ENCODE data around the gene TEAD1. TPM values are rescaled to one million over a fixed set of nuclear protein-coding genes. Genes with fewer than 3 reads are reported as not detected.

TEAD1 gene
- total and polyA plus RNA-seq, 3 experiments from 2014 or later, result 0.59 to 0.89 TPM; not detected in 1

DNA sequence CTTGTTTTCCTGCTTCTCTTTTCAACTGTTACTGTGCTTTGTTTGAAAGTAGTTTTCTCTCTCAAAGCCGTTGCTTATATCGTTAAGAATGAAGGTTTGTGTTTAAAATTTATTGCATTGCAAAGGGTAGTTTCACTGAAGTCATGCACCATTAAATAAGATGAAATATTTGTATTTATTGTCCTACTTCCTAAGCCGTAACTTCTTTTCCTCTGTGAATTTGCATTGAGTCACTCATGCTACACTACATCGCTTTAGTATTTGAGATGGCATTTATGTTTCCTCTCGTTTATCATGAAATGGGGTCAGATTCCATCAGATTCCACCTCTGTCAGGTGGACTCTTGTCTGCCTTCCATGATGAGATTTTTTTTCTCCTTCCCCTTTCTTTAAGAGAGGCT lies 269.1 kb downstream of the TEAD1 start:
- H3K4me3 ChIP-seq (ENCODE audit: low read length), result no peak overlapping the region
- H3K4me1 ChIP-seq (ENCODE audit: insufficient read depth, low read length), result no peaks in the 10 kb centered on the region
- POLR2A ChIA-PET, result no interaction called here
- H3K27ac ChIP-seq (ENCODE audit: low read depth, low read length), result no peak overlapping the region
- CTCF ChIA-PET, result no interaction called here
- no peak for DNase-seq
- Mint-ChIP-seq H3K27me3 (peaks cover 8 to 39% of the 10 kb centered on the region in 2 donors), H3K9me3 (peaks cover 0 to 5% (median 0%) of the 10 kb centered on the region in 5 donors), H3K4me3 (no peak overlapping the region), H3K4me1 (no peaks in the 10 kb centered on the region), H3K27ac (no peak overlapping the region), H3K36me3 (no peaks in the 10 kb centered on the region)
- no peaks in the 10 kb centered on the region for H3K36me3 ChIP-seq (ENCODE audit: insufficient read depth, low read length)
- no peaks in the 10 kb centered on the region for H3K27me3 ChIP-seq (ENCODE audit: insufficient read depth, low read length, poor library complexity, severe bottlenecking)
- no peaks in the 10 kb centered on the region for H3K9me3 ChIP-seq (ENCODE audit: low read length)

DNA sequence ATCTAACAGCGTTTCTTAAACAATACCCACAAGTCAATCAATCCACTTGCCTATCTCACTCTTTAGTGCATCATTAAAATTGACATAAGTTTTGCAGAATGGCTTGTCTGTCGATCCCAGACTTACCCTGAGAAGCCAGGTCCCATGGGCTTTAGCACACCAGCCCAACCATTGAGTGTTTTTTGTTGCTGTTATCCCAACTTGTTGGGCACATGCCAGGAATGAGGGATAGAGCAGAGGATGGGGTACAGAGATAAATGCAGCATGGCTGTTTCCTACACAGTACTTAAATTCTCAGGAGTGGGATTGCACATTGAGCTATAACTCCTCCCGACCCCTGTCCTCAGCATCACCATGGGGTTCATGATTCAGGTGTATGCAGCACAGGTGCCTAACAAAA lies 270.7 kb downstream of the TEAD1 start:
- Histone ChIP-seq H3K27me3 (ENCODE audit: insufficient read depth, low read length, poor library complexity, severe bottlenecking) (no peaks in the 10 kb centered on the region), H3K36me3 (ENCODE audit: insufficient read depth, low read length) (no peaks in the 10 kb centered on the region), H3K27ac (ENCODE audit: low read depth, low read length) (no peak overlapping the region), H3K4me3 (ENCODE audit: low read length) (no peak overlapping the region), H3K9me3 (ENCODE audit: low read length) (no peaks in the 10 kb centered on the region), H3K4me1 (ENCODE audit: insufficient read depth, low read length) (no peaks in the 10 kb centered on the region)
- Mint-ChIP-seq H3K4me3 (no peak overlapping the region), H3K27ac (no peak overlapping the region), H3K9me3 (peaks cover 0 to 5% (median 0%) of the 10 kb centered on the region in 5 donors), H3K36me3 (no peaks in the 10 kb centered on the region), H3K27me3 (peaks cover 12 to 47% of the 10 kb centered on the region in 2 donors), H3K4me1 (no peaks in the 10 kb centered on the region)
- CTCF ChIA-PET, result no interaction called here
- POLR2A ChIA-PET, result no interaction called here
- DNase-seq, result no peak

DNA sequence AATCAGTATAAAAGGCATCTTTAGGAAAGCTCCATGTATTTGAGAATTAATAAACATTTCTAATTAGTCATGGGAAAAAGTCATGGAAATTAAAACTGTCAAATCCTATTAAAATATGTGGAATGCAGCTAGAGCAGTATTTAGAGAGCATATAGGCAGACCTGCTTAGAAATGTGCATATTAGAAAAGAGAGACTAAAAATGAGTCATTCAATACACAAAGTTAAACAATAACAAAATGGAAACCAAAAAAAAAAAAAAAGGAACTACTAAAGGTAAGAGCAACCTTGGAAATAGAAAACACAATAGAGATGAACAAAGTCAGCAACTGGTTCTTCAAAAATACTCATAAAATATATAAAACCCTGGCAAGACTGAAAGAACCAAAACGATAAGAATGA lies 275.2 kb downstream of the TEAD1 start:
- Mint-ChIP-seq H3K27ac (no peak overlapping the region), H3K4me3 (no peak overlapping the region), H3K27me3 (peaks cover 19 to 48% of the 10 kb centered on the region in 2 donors), H3K4me1 (no peaks in the 10 kb centered on the region), H3K9me3 (peaks cover 5 to 15% (median 10%) of the 10 kb centered on the region in 5 donors), H3K36me3 (peaks cover 0 to 9% (median 0%) of the 10 kb centered on the region in 3 donors)
- Histone ChIP-seq H3K36me3 (ENCODE audit: insufficient read depth, low read length) (no peaks in the 10 kb centered on the region), H3K9me3 (ENCODE audit: low read length) (no peaks in the 10 kb centered on the region), H3K4me1 (ENCODE audit: insufficient read depth, low read length) (no peaks in the 10 kb centered on the region), H3K27me3 (ENCODE audit: insufficient read depth, low read length, poor library complexity, severe bottlenecking) (no peaks in the 10 kb centered on the region), H3K4me3 (ENCODE audit: low read length) (no peak overlapping the region), H3K27ac (ENCODE audit: low read depth, low read length) (no peak overlapping the region)
- POLR2A ChIA-PET, result no interaction called here
- no peak for DNase-seq
- CTCF ChIA-PET, result no interaction called here

DNA sequence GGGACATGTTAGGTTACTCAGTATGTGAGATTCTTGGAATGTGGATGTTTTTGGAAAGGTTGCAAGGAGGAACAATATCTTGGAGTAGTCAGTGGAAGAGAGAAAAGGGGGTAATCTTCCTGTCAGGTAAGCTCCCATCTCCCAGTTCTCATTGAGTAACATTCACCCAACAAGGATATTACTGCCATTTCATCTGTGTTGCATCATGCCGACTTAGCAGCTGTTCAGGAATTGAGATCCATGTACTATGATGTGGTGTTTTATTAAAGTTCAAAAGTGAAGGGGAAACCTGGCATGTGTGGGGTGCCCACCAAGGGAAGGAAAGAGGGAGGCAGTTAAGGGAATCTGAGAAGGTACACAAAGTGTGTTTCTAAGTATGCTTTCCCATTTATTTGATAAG lies 276.4 kb downstream of the TEAD1 start:
- Mint-ChIP-seq H3K4me1 (no peaks in the 10 kb centered on the region), H3K27ac (no peak overlapping the region), H3K4me3 (no peak overlapping the region), H3K27me3 (peaks cover 19 to 37% of the 10 kb centered on the region in 2 donors), H3K9me3 (peaks cover 5 to 15% (median 12%) of the 10 kb centered on the region in 5 donors), H3K36me3 (peaks cover 0 to 9% (median 0%) of the 10 kb centered on the region in 3 donors)
- Histone ChIP-seq H3K4me3 (ENCODE audit: low read length) (no peak overlapping the region), H3K4me1 (ENCODE audit: insufficient read depth, low read length) (no peaks in the 10 kb centered on the region), H3K27ac (ENCODE audit: low read depth, low read length) (no peak overlapping the region), H3K36me3 (ENCODE audit: insufficient read depth, low read length) (no peaks in the 10 kb centered on the region), H3K27me3 (ENCODE audit: insufficient read depth, low read length, poor library complexity, severe bottlenecking) (no peaks in the 10 kb centered on the region), H3K9me3 (ENCODE audit: low read length) (no peaks in the 10 kb centered on the region)
- DNase-seq, result no peak
- ChIA-PET CTCF (interaction anchor here (0.8 kb wide), 1 partner anchor 13 kb away, joined by 3 read pairs; no protein-coding TSS in a partner anchor), POLR2A (no interaction called here)

DNA sequence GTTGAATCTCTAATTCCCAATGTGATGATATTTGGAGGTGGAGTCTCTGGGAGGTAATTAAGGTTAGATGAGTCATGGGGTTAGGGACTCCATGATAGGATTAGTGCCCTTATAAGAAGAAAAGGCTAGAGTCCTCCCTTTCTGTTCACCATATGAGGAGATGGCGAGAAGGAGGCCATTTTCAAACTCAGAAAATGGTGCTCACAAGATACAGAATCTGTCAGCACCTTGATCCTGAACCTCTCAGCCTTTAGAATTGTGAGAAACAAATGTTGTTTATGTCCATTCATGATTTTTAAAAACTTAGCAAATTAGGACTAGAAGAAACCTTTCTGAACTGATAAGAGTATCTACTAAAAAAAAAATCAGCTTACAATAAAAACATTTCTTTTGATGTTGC lies 277.2 kb downstream of the TEAD1 start:
- ChIA-PET POLR2A (no interaction called here), CTCF (no interaction called here)
- peaks cover 18 to 35% of the 10 kb centered on the region in 2 donors for H3K27me3 Mint-ChIP-seq
- no peak for DNase-seq
- peaks cover 5 to 15% (median 12%) of the 10 kb centered on the region in 5 donors for H3K9me3 Mint-ChIP-seq
- Histone ChIP-seq H3K27me3 (ENCODE audit: insufficient read depth, low read length, poor library complexity, severe bottlenecking) (no peaks in the 10 kb centered on the region), H3K9me3 (ENCODE audit: low read length) (no peaks in the 10 kb centered on the region), H3K36me3 (ENCODE audit: insufficient read depth, low read length) (no peaks in the 10 kb centered on the region), H3K4me3 (ENCODE audit: low read length) (no peak overlapping the region), H3K27ac (ENCODE audit: low read depth, low read length) (no peak overlapping the region), H3K4me1 (ENCODE audit: insufficient read depth, low read length) (no peaks in the 10 kb centered on the region)
- no peak overlapping the region for H3K4me3 Mint-ChIP-seq
- H3K27ac Mint-ChIP-seq, result no peak overlapping the region
- H3K36me3 Mint-ChIP-seq, result peaks cover 0 to 9% (median 0%) of the 10 kb centered on the region in 3 donors
- H3K4me1 Mint-ChIP-seq, result no peaks in the 10 kb centered on the region

DNA sequence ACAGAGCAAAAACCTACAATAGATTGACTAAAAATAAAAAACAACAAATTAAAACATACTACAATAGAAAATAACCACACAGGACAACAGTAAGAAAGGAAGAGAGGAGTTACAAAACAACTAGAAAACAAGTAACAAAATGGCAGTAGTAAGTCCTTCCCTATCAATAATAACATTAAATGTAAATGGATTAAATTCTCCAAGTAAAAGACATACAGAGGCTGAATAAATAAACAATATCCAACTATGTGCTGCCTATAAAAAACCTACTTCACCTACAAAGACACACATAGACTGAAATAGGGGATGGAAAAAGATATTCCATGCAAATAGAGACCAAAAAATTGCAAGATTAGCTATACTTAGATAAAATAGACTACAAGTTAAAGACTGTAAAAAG lies 277.9 kb downstream of the TEAD1 start:
- H3K27me3 ChIP-seq (ENCODE audit: insufficient read depth, low read length, poor library complexity, severe bottlenecking), result no peaks in the 10 kb centered on the region
- no peak overlapping the region for H3K27ac ChIP-seq (ENCODE audit: low read depth, low read length)
- Mint-ChIP-seq H3K4me3 (no peak overlapping the region), H3K4me1 (no peaks in the 10 kb centered on the region), H3K36me3 (peaks cover 0 to 9% (median 0%) of the 10 kb centered on the region in 3 donors), H3K9me3 (peaks cover 5 to 15% (median 10%) of the 10 kb centered on the region in 5 donors), H3K27ac (no peak overlapping the region), H3K27me3 (peaks cover 16 to 28% of the 10 kb centered on the region in 2 donors)
- H3K36me3 ChIP-seq (ENCODE audit: insufficient read depth, low read length), result no peaks in the 10 kb centered on the region
- POLR2A ChIA-PET, result no interaction called here
- CTCF ChIA-PET, result no interaction called here
- H3K4me1 ChIP-seq (ENCODE audit: insufficient read depth, low read length), result no peaks in the 10 kb centered on the region
- H3K4me3 ChIP-seq (ENCODE audit: low read length), result no peak overlapping the region
- DNase-seq, result no peak
- no peaks in the 10 kb centered on the region for H3K9me3 ChIP-seq (ENCODE audit: low read length)

DNA sequence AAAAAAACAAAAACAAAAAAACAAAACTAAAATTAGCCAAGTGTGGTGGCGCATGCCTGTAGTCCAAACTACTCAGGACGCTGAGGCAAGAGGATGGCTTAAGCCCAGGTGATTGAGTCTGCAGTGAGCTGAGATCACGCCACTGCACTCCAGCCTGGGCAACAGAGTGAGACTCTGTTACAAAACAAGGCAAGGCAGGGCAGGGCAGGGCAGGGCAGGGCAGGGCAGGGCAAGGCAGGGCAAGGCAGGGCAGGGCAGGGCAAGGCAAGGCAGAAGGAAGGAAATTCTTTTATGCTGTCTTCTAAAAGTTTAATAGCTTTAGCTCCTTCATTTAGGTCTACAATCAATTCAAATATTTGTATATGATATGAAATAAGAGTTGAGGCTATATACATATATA lies 284.8 kb downstream of the TEAD1 start:
- H3K4me1 ChIP-seq (ENCODE audit: insufficient read depth, low read length), result no peaks in the 10 kb centered on the region
- DNase-seq, result no peak
- Mint-ChIP-seq H3K27me3 (peaks cover 6 to 25% of the 10 kb centered on the region in 2 donors), H3K27ac (no peak overlapping the region), H3K4me3 (no peak overlapping the region), H3K9me3 (peaks cover 0 to 2% (median 0%) of the 10 kb centered on the region in 5 donors), H3K36me3 (no peaks in the 10 kb centered on the region), H3K4me1 (no peaks in the 10 kb centered on the region)
- no peaks in the 10 kb centered on the region for H3K27me3 ChIP-seq (ENCODE audit: insufficient read depth, low read length, poor library complexity, severe bottlenecking)
- H3K4me3 ChIP-seq (ENCODE audit: low read length), result no peak overlapping the region
- ChIA-PET CTCF (no interaction called here), POLR2A (interaction anchor here (0.6 kb wide), 1 partner anchor 481 kb away, joined by 3 read pairs; no protein-coding TSS in a partner anchor)
- no peaks in the 10 kb centered on the region for H3K9me3 ChIP-seq (ENCODE audit: low read length)
- H3K36me3 ChIP-seq (ENCODE audit: insufficient read depth, low read length), result no peaks in the 10 kb centered on the region
- no peak overlapping the region for H3K27ac ChIP-seq (ENCODE audit: low read depth, low read length)

DNA sequence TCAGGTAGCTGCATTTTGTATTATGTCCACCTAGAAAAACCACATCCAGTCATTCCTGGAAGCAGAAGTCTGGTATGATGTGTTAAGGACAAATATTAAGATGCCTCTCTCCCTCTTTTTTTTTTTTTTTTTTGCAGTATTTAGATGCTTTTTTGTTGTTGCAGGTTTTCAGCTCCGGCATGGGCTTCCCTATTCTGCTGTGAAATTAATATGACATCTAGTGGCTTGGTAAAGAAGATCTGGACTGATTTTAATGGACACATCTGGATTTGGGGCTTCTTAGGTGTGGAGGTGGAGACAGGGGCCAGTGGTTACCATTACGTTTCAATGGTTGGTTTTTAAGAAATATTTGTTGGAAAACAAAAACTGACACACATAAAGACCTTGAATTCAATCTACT lies 287.4 kb downstream of the TEAD1 start:
- peaks cover 7 to 37% of the 10 kb centered on the region in 2 donors for H3K27me3 Mint-ChIP-seq
- POLR2A ChIA-PET, result no interaction called here
- no peak overlapping the region for H3K4me3 Mint-ChIP-seq
- Histone ChIP-seq H3K36me3 (ENCODE audit: insufficient read depth, low read length) (no peaks in the 10 kb centered on the region), H3K9me3 (ENCODE audit: low read length) (no peaks in the 10 kb centered on the region), H3K27me3 (ENCODE audit: insufficient read depth, low read length, poor library complexity, severe bottlenecking) (no peaks in the 10 kb centered on the region), H3K4me1 (ENCODE audit: insufficient read depth, low read length) (no peaks in the 10 kb centered on the region), H3K4me3 (ENCODE audit: low read length) (no peak overlapping the region), H3K27ac (ENCODE audit: low read depth, low read length) (no peak overlapping the region)
- no peaks in the 10 kb centered on the region for H3K9me3 Mint-ChIP-seq
- no peaks in the 10 kb centered on the region for H3K36me3 Mint-ChIP-seq
- no peak overlapping the region for H3K27ac Mint-ChIP-seq
- H3K4me1 Mint-ChIP-seq, result no peaks in the 10 kb centered on the region
- DNase-seq, result no peak
- CTCF ChIA-PET, result no interaction called here

DNA sequence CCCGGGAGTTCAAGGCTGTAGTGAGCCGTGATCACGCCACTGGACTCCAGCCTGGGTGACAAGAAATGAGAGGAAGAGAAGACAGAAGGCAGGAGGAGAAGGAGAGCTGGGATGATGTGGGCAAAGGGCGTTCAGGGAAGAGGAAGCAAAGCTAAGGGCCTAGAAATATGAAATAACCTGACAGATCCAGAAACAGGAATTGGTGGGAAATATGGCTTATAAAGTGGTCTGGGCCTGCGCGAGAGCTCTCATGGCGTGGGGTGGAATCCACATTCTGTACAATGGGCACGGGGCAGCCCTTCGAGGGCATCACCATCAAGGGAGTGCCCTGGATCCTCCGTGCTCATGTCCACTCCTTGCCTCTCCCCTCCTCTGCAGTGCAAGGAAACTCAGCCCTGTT lies 288.1 kb downstream of the TEAD1 start:
- Mint-ChIP-seq H3K27me3 (peaks cover 7 to 37% of the 10 kb centered on the region in 2 donors), H3K36me3 (no peaks in the 10 kb centered on the region), H3K9me3 (no peaks in the 10 kb centered on the region), H3K27ac (no peak overlapping the region), H3K4me3 (no peak overlapping the region), H3K4me1 (no peaks in the 10 kb centered on the region)
- Histone ChIP-seq H3K4me3 (ENCODE audit: low read length) (no peak overlapping the region), H3K4me1 (ENCODE audit: insufficient read depth, low read length) (no peaks in the 10 kb centered on the region), H3K36me3 (ENCODE audit: insufficient read depth, low read length) (no peaks in the 10 kb centered on the region), H3K27ac (ENCODE audit: low read depth, low read length) (no peak overlapping the region), H3K27me3 (ENCODE audit: insufficient read depth, low read length, poor library complexity, severe bottlenecking) (no peaks in the 10 kb centered on the region), H3K9me3 (ENCODE audit: low read length) (no peaks in the 10 kb centered on the region)
- no peak for DNase-seq
- ChIA-PET POLR2A (no interaction called here), CTCF (no interaction called here)
